ENCODE results near the gene PCARE.

DNA sequence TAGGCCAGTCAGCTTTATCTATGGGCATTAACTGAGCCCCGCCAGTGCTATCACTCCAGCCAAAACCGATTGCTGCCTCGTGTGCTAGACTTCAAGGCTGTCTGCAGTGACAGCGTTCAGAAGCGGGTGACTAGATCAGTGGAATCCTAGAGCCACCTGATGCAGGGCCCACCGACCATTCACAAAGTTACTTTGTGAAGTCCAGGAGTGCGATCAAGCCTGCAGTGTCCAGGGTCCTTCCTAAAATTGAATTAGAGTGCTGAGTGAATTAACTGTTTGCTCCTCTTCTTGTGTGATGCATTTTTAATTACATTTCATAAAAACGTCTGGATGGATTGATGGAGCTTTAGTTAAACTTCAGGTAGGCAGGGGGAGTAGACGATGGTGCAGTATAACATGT, 13.9 kb downstream of the PCARE start:
- TF ChIP-seq, protein P1, sequence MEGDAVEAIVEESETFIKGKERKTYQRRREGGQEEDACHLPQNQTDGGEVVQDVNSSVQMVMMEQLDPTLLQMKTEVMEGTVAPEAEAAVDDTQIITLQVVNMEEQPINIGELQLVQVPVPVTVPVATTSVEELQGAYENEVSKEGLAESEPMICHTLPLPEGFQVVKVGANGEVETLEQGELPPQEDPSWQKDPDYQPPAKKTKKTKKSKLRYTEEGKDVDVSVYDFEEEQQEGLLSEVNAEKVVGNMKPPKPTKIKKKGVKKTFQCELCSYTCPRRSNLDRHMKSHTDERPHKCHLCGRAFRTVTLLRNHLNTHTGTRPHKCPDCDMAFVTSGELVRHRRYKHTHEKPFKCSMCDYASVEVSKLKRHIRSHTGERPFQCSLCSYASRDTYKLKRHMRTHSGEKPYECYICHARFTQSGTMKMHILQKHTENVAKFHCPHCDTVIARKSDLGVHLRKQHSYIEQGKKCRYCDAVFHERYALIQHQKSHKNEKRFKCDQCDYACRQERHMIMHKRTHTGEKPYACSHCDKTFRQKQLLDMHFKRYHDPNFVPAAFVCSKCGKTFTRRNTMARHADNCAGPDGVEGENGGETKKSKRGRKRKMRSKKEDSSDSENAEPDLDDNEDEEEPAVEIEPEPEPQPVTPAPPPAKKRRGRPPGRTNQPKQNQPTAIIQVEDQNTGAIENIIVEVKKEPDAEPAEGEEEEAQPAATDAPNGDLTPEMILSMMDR (IDR thresholded peaks at IDR 0.05; ENCODE audit: poor library complexity) = no peak
- no peak for TF ChIP-seq EZH2phosphoT487 (IDR thresholded peaks at IDR 0.05; ENCODE audit: low read depth, severe bottlenecking, unreplicated experiment)
